Measurements from ENCODE around the gene SASH1. TPM values are rescaled to one million over a fixed set of nuclear protein-coding genes. Genes with fewer than 3 reads are reported as not detected.

The SASH1 gene
- total RNA-seq, 1 experiment from 2014 or later, result 33.2 TPM

DNA sequence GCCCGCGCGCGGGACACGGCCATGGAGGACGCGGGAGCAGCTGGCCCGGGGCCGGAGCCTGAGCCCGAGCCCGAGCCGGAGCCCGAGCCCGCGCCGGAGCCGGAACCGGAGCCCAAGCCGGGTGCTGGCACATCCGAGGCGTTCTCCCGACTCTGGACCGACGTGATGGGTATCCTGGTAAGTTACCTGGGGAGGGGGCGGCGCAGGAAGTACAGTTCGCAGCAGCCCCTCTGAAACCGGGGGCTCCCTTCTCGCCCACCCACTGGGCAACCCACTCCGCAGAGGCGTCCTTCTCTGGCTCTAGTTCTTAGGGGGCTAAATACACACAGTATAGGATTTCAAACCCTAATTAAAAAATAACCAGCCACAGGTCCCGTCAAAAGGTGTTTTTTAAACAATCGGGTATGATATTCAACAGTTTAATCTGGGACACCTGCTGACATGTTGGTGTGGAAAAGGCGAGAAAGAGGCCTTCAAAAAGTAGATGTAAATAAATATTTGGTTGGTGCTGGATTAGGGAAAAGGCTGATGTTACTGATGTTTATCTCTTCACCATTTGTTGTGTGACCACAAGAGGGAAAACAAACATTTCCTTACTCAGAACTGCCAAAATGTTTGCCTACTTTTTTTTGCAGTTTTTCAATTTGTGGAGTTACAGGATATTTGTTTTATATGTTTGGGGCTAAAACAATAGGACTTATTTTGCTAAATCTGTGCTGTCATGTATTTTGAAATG lies 577 bp downstream of the SASH1 start:
- H3K4ac ChIP-seq (ENCODE audit: low read depth, low read length), result no peak overlapping the region
- H3K79me1 ChIP-seq (ENCODE audit: insufficient read depth, low read depth, low read length, poor library complexity, severe bottlenecking), result no peaks in the 10 kb centered on the region
- no CpG with 5 or more reads among the region's 34 CpGs for WGBS (ENCODE audit: extremely low coverage, insufficient read length, low lambda C conversion rate)
- H3K27me3 Mint-ChIP-seq (ENCODE audit: low read depth), result no peaks in the 10 kb centered on the region
- TF ChIP-seq, protein P1, sequence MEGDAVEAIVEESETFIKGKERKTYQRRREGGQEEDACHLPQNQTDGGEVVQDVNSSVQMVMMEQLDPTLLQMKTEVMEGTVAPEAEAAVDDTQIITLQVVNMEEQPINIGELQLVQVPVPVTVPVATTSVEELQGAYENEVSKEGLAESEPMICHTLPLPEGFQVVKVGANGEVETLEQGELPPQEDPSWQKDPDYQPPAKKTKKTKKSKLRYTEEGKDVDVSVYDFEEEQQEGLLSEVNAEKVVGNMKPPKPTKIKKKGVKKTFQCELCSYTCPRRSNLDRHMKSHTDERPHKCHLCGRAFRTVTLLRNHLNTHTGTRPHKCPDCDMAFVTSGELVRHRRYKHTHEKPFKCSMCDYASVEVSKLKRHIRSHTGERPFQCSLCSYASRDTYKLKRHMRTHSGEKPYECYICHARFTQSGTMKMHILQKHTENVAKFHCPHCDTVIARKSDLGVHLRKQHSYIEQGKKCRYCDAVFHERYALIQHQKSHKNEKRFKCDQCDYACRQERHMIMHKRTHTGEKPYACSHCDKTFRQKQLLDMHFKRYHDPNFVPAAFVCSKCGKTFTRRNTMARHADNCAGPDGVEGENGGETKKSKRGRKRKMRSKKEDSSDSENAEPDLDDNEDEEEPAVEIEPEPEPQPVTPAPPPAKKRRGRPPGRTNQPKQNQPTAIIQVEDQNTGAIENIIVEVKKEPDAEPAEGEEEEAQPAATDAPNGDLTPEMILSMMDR (conservative IDR thresholded peaks at IDR 0.05), result no peak; the same call in 2 of the 3 replicates
- H3K18ac ChIP-seq (ENCODE audit: insufficient read length, low read depth, low read length), result no peak overlapping the region
- H3K23me2 ChIP-seq (ENCODE audit: insufficient read length, low read depth, low read length, poor library complexity, severe bottlenecking), result peaks cover 16% of the 10 kb centered on the region
- H4K5ac ChIP-seq (ENCODE audit: insufficient read length, low read depth, low read length), result no peak overlapping the region
- H2AFZ ChIP-seq (ENCODE audit: low read length), result no peak overlapping the region
- peak overlapping the region; percentile 83 for H3K4me2 ChIP-seq (ENCODE audit: insufficient read depth, insufficient read length, low read length)
- no peak overlapping the region for H2BK120ac ChIP-seq (ENCODE audit: low read depth, low read length, poor library complexity, severe bottlenecking)
- H3K79me2 ChIP-seq (ENCODE audit: insufficient read depth, low read length), result peaks cover 3% of the 10 kb centered on the region; the same call in 1 of the 2 replicates
- no peaks in the 10 kb centered on the region for H3K36me3 Mint-ChIP-seq (ENCODE audit: insufficient read depth in 1 of 3, low read depth in 3 of 3)
- no peak overlapping the region for H4K91ac ChIP-seq (ENCODE audit: insufficient read length, low read depth, low read length)
- H2BK12ac ChIP-seq (ENCODE audit: insufficient read length, low read depth, low read length), result no peak overlapping the region
- DNase-seq, result peak; percentile 45
- H3K9me3 ChIP-seq (ENCODE audit: control insufficient read depth, low read depth, low read length), result no peaks in the 10 kb centered on the region
- H2BK15ac ChIP-seq (ENCODE audit: low read depth, low read length), result no peak overlapping the region
- no peaks in the 10 kb centered on the region; a peak in 1 of 5 replicates for H3K9me3 Mint-ChIP-seq
- H4K20me1 ChIP-seq (ENCODE audit: control insufficient read depth, insufficient read depth, insufficient read length), result no peaks in the 10 kb centered on the region
- no peak overlapping the region for H3K23ac ChIP-seq (ENCODE audit: insufficient read length, low read depth, low read length)
- H3K9ac ChIP-seq (ENCODE audit: extremely low read depth, insufficient read length, low read length), result peak overlapping the region; percentile 80
- peaks cover 48 to 60% of the 10 kb centered on the region in 2 experiments for H3K4me1 Mint-ChIP-seq
- no peak overlapping the region for H3K27ac ChIP-seq (ENCODE audit: insufficient read length, low read depth, low read length)
- H3K14ac ChIP-seq (ENCODE audit: insufficient read depth, low read length), result peak overlapping the region; percentile 7; the same call in 1 of the 2 replicates
- H3K4me1 ChIP-seq (ENCODE audit: insufficient read depth, low read length), result peaks cover 9% of the 10 kb centered on the region; the same call in 1 of the 2 replicates
- no peak overlapping the region for H4K8ac ChIP-seq (replicated peaks; ENCODE audit: insufficient read length, low read depth, low read length)
- H3K4me3 Mint-ChIP-seq, result peak overlapping the region; percentile 88 to 94
- no peak overlapping the region for H2BK5ac ChIP-seq (ENCODE audit: insufficient read length, low read length)
- no peak overlapping the region for H2AK5ac ChIP-seq (ENCODE audit: insufficient read length, low read length)
- no peak overlapping the region for H3K56ac ChIP-seq (ENCODE audit: insufficient read length, low read depth, low read length)
- H3T11ph ChIP-seq (ENCODE audit: low read length), result no peak overlapping the region
- no peaks in the 10 kb centered on the region for H3K27me3 ChIP-seq (ENCODE audit: insufficient read depth, low read length)
- H2BK20ac ChIP-seq (ENCODE audit: low read depth, low read length, poor library complexity, severe bottlenecking), result no peak overlapping the region
- peak overlapping the region; percentile 66 to 95 (median 94); a peak in 6 of 7 replicates for H3K27ac Mint-ChIP-seq
